Endothelial cell of umbilical vein (primary cell): ENCODE measurements around the gene NFATC4. TPM values are rescaled to one million over a fixed set of nuclear protein-coding genes. Genes with fewer than 3 reads are reported as not detected.

Source experiments
- BruUV-seq: library from RNA; stranded (reverse); fragments of 400-500 nt; replicated peaks from 2 replicates; lab custom pipeline; 2021; lab: Mats Ljungman, UMichigan
- CTCF ChIA-PET: fragments of 300-600, 350-600 bp; sonication (Branson Sonifier 250); formaldehyde crosslinking; loops from one replicate; lab custom pipeline; 2021; ENCODE audit warnings: antibody characterized with exemption, inconsistent platforms; lab: Charles Lee
- POLR2A ChIA-PET: fragments of 300-600, 350-600 bp; sonication (Branson Sonifier 250); formaldehyde crosslinking; loops from one replicate; lab custom pipeline; 2021; ENCODE audit warnings: antibody characterized with exemption, inconsistent platforms; lab: Charles Lee
- DNase-seq: peaks from one replicate; pipeline ENCODE4 v3.0.0-alpha.2; 2011; ENCODE audit warnings: low read depth, low spot score
- FAIRE-seq: peaks from 2 replicates; lab custom pipeline; 2011; peaks lifted over from hg19 to GRCh38; lab: Jason Lieb, UNC
- H2AFZ ChIP-seq: 2 replicates; pipeline ENCODE4 v1.6.0; 2012; ENCODE audit warnings: low read depth, low read length, control low read depth, inconsistent platforms
- H3K27ac ChIP-seq: 2 replicates; pipeline ENCODE4 v1.5.1; 2011; ENCODE audit warnings: low read depth, mild to moderate bottlenecking, control low read depth, low read length, moderate library complexity; ENCODE audit not compliant: insufficient read depth
- H3K27me3 ChIP-seq, 2 experiments: 2 replicates each; pipeline versions ENCODE4 v1.6.0 to v1.6.1; 2011; ENCODE audit warnings: low read length in 2 of 2, mixed read lengths in 1 of 2; ENCODE audit not compliant: control insufficient read depth in 2 of 2, insufficient read depth in 2 of 2
- H3K36me3 ChIP-seq, 2 experiments: 2 replicates in 1 of 2; 3 replicates in 1 of 2; pipeline ENCODE4 v1.5.1; 2011; ENCODE audit warnings: low read length in 2 of 2, mild to moderate bottlenecking in 1 of 2, moderate library complexity in 1 of 2; ENCODE audit not compliant: control insufficient read depth in 2 of 2, insufficient read depth in 2 of 2; ENCODE audit errors: extremely low read depth in 1 of 2
- H3K4me1 ChIP-seq: 3 replicates; pipeline ENCODE4 v1.5.1; 2011; ENCODE audit warnings: mild to moderate bottlenecking, low read length; ENCODE audit not compliant: control insufficient read depth, insufficient read depth; ENCODE audit errors: extremely low read depth
- H3K4me2 ChIP-seq: 2 replicates; pipeline ENCODE4 v1.6.1; 2011; ENCODE audit warnings: low read length, control low read depth, mixed read lengths; ENCODE audit not compliant: insufficient read depth
- H3K4me3 ChIP-seq, 3 experiments: fragments of 200-600 bp in 1 of 3; sonication (generic), shearing (Covaris generic) in 1 of 3; replicated peaks in 1 of 3; 2 replicates each; pipeline ENCODE4 v1.5.1; 2011 to 2016; ENCODE audit warnings: control low read depth in 3 of 3, low read length in 3 of 3, mild to moderate bottlenecking in 2 of 3, inconsistent platforms in 1 of 3, low read depth in 1 of 3, moderate library complexity in 1 of 3; ENCODE audit not compliant: insufficient read depth in 1 of 3
- H3K79me2 ChIP-seq: 2 replicates; pipeline ENCODE4 v1.6.0; 2012; ENCODE audit warnings: low read length, inconsistent platforms; ENCODE audit not compliant: control insufficient read depth, insufficient read depth
- H3K9ac ChIP-seq: replicated peaks from 2 replicates; pipeline ENCODE3; 2011; ENCODE audit warnings: low read length, control low read depth; ENCODE audit not compliant: insufficient read depth; ENCODE audit errors: extremely low read depth
- H3K9me1 ChIP-seq: replicated peaks from 3 replicates; pipeline ENCODE4 v1.6.0; 2011; ENCODE audit warnings: mild to moderate bottlenecking, low read length; ENCODE audit not compliant: control insufficient read depth, insufficient read depth; ENCODE audit errors: extremely low read depth
- H3K9me3 ChIP-seq: replicated peaks from 2 replicates; pipeline ENCODE4 v1.5.1; 2012; ENCODE audit warnings: low read length, inconsistent platforms; ENCODE audit not compliant: control insufficient read depth, insufficient read depth
- H4K20me1 ChIP-seq: replicated peaks from 2 replicates; pipeline ENCODE3; 2011; ENCODE audit warnings: mild to moderate bottlenecking, low read length; ENCODE audit not compliant: control insufficient read depth, insufficient read depth; ENCODE audit errors: extremely low read depth
- EZH2 ChIP-seq: IDR thresholded peaks from 2 replicates; pipeline ENCODE4 v1.6.1; 2012; ENCODE audit warnings: borderline replicate concordance, low read depth, mild to moderate bottlenecking, moderate library complexity, low read length, inconsistent platforms; ENCODE audit not compliant: severe bottlenecking
- FOS ChIP-seq: IDR thresholded peaks from 2 replicates; pipeline ENCODE4 v1.6.1; 2011; ENCODE audit warnings: mild to moderate bottlenecking, low read length, moderate library complexity, borderline replicate concordance; ENCODE audit not compliant: insufficient read depth
- GATA2 ChIP-seq: IDR thresholded peaks from 2 replicates; pipeline ENCODE4 v1.7.0; 2011; ENCODE audit warnings: low read depth, mild to moderate bottlenecking, moderate library complexity, mixed read lengths, low read length; ENCODE audit not compliant: insufficient read length, insufficient read depth
- JUN ChIP-seq: IDR thresholded peaks from 2 replicates; pipeline ENCODE4 v1.6.1; 2011; ENCODE audit warnings: borderline replicate concordance, low read depth; ENCODE audit not compliant: insufficient read length, insufficient read depth
- MYC ChIP-seq: IDR thresholded peaks from one replicate; pipeline ENCODE4 v1.6.1; 2011; ENCODE audit warnings: mild to moderate bottlenecking, low read depth, low read length
- POLR2A ChIP-seq: IDR thresholded peaks from 2 replicates; pipeline ENCODE4 v1.6.1; 2012; ENCODE audit warnings: low read depth, mild to moderate bottlenecking, control low read depth, low read length
- POLR2AphosphoS5 ChIP-seq: IDR thresholded peaks from 2 replicates; pipeline ENCODE4 v1.6.1; 2012; ENCODE audit warnings: low read depth, mild to moderate bottlenecking, control low read depth, low read length, moderate library complexity; ENCODE audit not compliant: insufficient read depth
- dilution Hi-C: fragments of 300-500 bp; cut with MboI; formaldehyde crosslinking; loops from one replicate; pipeline ENCODE4 v1.15.0; 2019; ENCODE audit warnings: low sequenced_read_pairs; ENCODE audit not compliant: extremely low pct_ligation_motif_present
- intact Hi-C: fragments of 100-400 bp; cut with micrococcal nuclease; formaldehyde crosslinking; loops from one replicate; pipeline ENCODE4 v1.10.0; 2022
- polyA plus RNA-seq, 4 experiments: library from polyadenylated mRNA; depleted of rRNA in 3 of 4; stranded (reverse) in 3 of 4; unstranded in 1 of 4; fragments of >200 nt; gene quantifications; 2 replicates each; pipeline versions ENCODE4 v1.2.1 to v1.2.3, GENCODE V29; 2011 to 2012; ENCODE audit warnings: missing spikeins in 1 of 4
- total RNA-seq: library from RNA; stranded (reverse); gene quantifications from 2 replicates; pipeline ENCODE4 v1.2.3, GENCODE V29; 2021

The NFATC4 gene
- total and polyA plus RNA-seq, 2 donors (not counting 3 experiments of a cell fraction or from before 2014, with no cell fraction given): 79.5 to 88.1 TPM

DNA sequence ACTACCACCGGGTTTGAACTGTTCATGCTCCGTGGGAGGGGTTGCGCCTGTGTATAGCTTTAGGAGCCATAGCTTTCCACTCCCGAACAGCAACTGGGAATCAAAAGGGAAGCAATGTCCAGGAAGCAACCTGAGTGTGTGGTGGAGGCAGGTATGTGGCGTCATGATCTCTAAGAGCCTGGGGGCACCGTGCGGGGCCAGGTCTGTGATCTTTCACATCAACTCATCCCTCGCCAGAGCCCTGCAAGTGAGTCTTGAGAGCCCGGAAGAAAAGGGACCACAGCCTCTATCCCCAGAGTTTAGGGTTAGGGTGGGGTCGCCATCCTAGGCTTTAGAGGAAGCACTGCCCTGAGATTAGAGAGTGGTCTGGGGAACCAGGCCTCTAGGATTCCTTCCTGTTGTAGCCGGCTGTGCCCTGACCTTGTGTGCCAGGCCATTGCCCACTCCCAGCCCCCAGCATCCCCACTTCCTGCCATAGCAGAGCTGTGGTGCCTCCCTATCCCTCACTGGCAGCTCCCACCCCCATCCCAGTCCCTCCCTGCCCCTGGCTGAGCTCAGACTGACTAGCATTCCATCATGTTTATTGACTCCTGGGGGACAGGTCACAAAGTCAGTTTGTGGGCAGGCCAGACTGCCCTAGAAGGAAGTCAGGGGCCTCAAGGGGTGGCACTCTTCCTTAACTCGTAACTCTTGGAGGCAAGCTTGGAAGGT is 32.4 kb upstream of the NFATC4 start:
- Histone ChIP-seq H3K36me3 (peaks cover 0 to 5% of the 10 kb centered on the region in 2 experiments), H3K4me3 (peak overlapping the region in 2 of 3 experiments; percentile 70 to 83), H3K27me3 (peaks cover 2 to 3% of the 10 kb centered on the region in 2 experiments), H3K9me3 (no peaks in the 10 kb centered on the region), H3K79me2 (no peaks in the 10 kb centered on the region), H3K4me2 (peak overlapping the region; percentile 89), H4K20me1 (no peaks in the 10 kb centered on the region), H3K27ac (peak overlapping the region; percentile 59), H3K9ac (peak overlapping the region; percentile 80), H3K4me1 (peaks cover 37% of the 10 kb centered on the region), H3K9me1 (no peaks in the 10 kb centered on the region), H2AFZ (peak overlapping the region; percentile 83)
- no peak for TF ChIP-seq MYC
- TF ChIP-seq POLR2AphosphoS5: peak; percentile 44
- peak; percentile 24 for TF ChIP-seq POLR2A
- TF ChIP-seq GATA2: no peak
- no peak for TF ChIP-seq EZH2
- no peak for TF ChIP-seq FOS
- TF ChIP-seq JUN: no peak
- dilution Hi-C loops: no loop called here
- no peak for FAIRE-seq
- intact Hi-C loops: loop anchor here (2.0 kb wide), 1 partner anchor 53 kb away; no protein-coding TSS in a partner anchor
- ChIA-PET POLR2A (interaction anchor here (1.0 kb wide), 1 partner anchor 96 kb away, joined by 4 read pairs; no protein-coding TSS in a partner anchor), CTCF (interaction anchor here (0.7 to 20.1 kb wide), 7 partner anchors 7 to 98 kb away, joined by 3 to 811 read pairs (median 20); partner anchors contain the start of genes CBLN3, KHNYN and NFATC4)
- no TSS peak for BruUV-seq
- peak; percentile 41 for DNase-seq
